KOPT-K1 (cell line): ENCODE measurements around the gene STK10.
"Not testable (repeated sequence)": the region's sequence is repeated elsewhere in the genome, so short reads cannot be mapped to it uniquely, and the experiment has no call there.

ENCODE experiments used
- H3K27ac ChIP-seq: fragments of 200-600 bp; sonication (generic); 2 replicates; pipeline ENCODE4 v1.5.1; 2016; ENCODE audit warnings: antibody characterized with exemption, mild to moderate bottlenecking, low read depth, low read length; ENCODE audit not compliant: poor library complexity, severe bottlenecking
- H3K36me3 ChIP-seq: fragments of 200-600 bp; sonication (generic); 2 replicates; pipeline ENCODE4 v1.5.1; 2017; ENCODE audit warnings: antibody characterized with exemption, mild to moderate bottlenecking, low read length, moderate library complexity; ENCODE audit not compliant: insufficient read depth
- H3K9me3 ChIP-seq: fragments of 200-600 bp; sonication (generic); 2 replicates; pipeline ENCODE4 v1.5.1; 2017; ENCODE audit warnings: antibody characterized with exemption, low read length, mild to moderate bottlenecking; ENCODE audit not compliant: insufficient read depth, poor library complexity, severe bottlenecking

Gene STK10

GRCh38 chr5:172188033-172188892, at the start of gene STK10:
TSS of gene STK10 (minus strand) at chr5:172188224. CDS start at chr5:172188042, 182 bp downstream.
- Histone ChIP-seq H3K9me3 (no peaks in the 10 kb centered on the region), H3K27ac (peak within 1 kb of the TSS; percentile 80), H3K36me3 (peaks cover 7% of the 10 kb centered on the region)

- no peak overlapping the region for H3K27ac ChIP-seq
- H3K36me3 ChIP-seq: peaks cover 27% of the 10 kb centered on the region
- no peaks in the 10 kb centered on the region for H3K9me3 ChIP-seq
These were observed 48.1 kb upstream of the STK10 start for GRCh38 chr5:172235827-172236736.

- H3K9me3 ChIP-seq: no peaks in the 10 kb centered on the region
- peaks cover 34% of the 10 kb centered on the region for H3K36me3 ChIP-seq
- H3K27ac ChIP-seq: no peak overlapping the region
These were observed 47.2 kb upstream of the STK10 start for GRCh38 chr5:172235132-172235780.

GRCh38 chr5:172234031-172234430, 46.0 kb upstream of the STK10 start:
- H3K36me3 ChIP-seq: peaks cover 43% of the 10 kb centered on the region
- H3K9me3 ChIP-seq: no peaks in the 10 kb centered on the region
- no peak overlapping the region for H3K27ac ChIP-seq

GRCh38 chr5:172229904-172230303, 41.9 kb upstream of the STK10 start:
- Histone ChIP-seq H3K36me3 (peaks cover 66% of the 10 kb centered on the region), H3K27ac (no peak overlapping the region), H3K9me3 (no peaks in the 10 kb centered on the region)

GRCh38 chr5:172224996-172225395, 37.0 kb upstream of the STK10 start:
- peaks cover 57% of the 10 kb centered on the region for H3K36me3 ChIP-seq
- no peak overlapping the region for H3K27ac ChIP-seq
- no peaks in the 10 kb centered on the region for H3K9me3 ChIP-seq

GRCh38 chr5:172223901-172224873, 36.2 kb upstream of the STK10 start:
- H3K27ac ChIP-seq: no peak overlapping the region
- H3K36me3 ChIP-seq: peaks cover 58% of the 10 kb centered on the region
- H3K9me3 ChIP-seq: peaks cover 8% of the 10 kb centered on the region

- peaks cover 49% of the 10 kb centered on the region for H3K36me3 ChIP-seq
- H3K9me3 ChIP-seq: peaks cover 17% of the 10 kb centered on the region
- H3K27ac ChIP-seq: no peak overlapping the region
These were observed 31.3 kb upstream of the STK10 start for GRCh38 chr5:172219296-172219695.

GRCh38 chr5:172216345-172216744, 28.3 kb upstream of the STK10 start:
- Histone ChIP-seq H3K9me3 (peaks cover 17% of the 10 kb centered on the region), H3K36me3 (peaks cover 55% of the 10 kb centered on the region), H3K27ac (no peak overlapping the region)

GRCh38 chr5:172213126-172213525, 25.1 kb upstream of the STK10 start:
- Histone ChIP-seq H3K9me3 (no peaks in the 10 kb centered on the region), H3K36me3 (peaks cover 41% of the 10 kb centered on the region), H3K27ac (no peak overlapping the region)

GRCh38 chr5:172211676-172212075, 23.7 kb upstream of the STK10 start:
- Histone ChIP-seq H3K27ac (no peak overlapping the region), H3K36me3 (peaks cover 34% of the 10 kb centered on the region), H3K9me3 (no peaks in the 10 kb centered on the region)

GRCh38 chr5:172209714-172210113, 21.7 kb upstream of the STK10 start:
- peaks cover 34% of the 10 kb centered on the region for H3K36me3 ChIP-seq
- no peaks in the 10 kb centered on the region for H3K9me3 ChIP-seq
- H3K27ac ChIP-seq: no peak overlapping the region

GRCh38 chr5:172207511-172207910, 19.5 kb upstream of the STK10 start:
- Histone ChIP-seq H3K9me3 (no peaks in the 10 kb centered on the region), H3K36me3 (peaks cover 21% of the 10 kb centered on the region), H3K27ac (no peak overlapping the region)

- not testable (repeated sequence) for H3K9me3 ChIP-seq, H3K27ac ChIP-seq, H3K36me3 ChIP-seq
These were observed 18.0 kb upstream of the STK10 start for GRCh38 chr5:172205984-172206383.
